H1 (cell line): ENCODE results near the gene CARD11. TPM values are rescaled to one million over a fixed set of nuclear protein-coding genes. Genes with fewer than 3 reads are reported as not detected.

Experiments used
- CHD7 ChIP-seq: fragments of 300-600 bp; sonication (generic); IDR thresholded peaks from 2 replicates; pipeline ENCODE4 v1.7.1; 2012; ENCODE audit warnings: low read length, moderate library complexity, mild to moderate bottlenecking, inconsistent platforms; ENCODE audit not compliant: insufficient replicate concordance
- polyA plus RNA-seq, 7 experiments: library from polyadenylated mRNA; depleted of rRNA in 3 of 7; stranded (reverse) in 5 of 7; unstranded in 2 of 7; fragments of >200 nt in 5 of 7; fragments of 200-250 nt in 2 of 7; gene quantifications; 1 replicate in 5 of 7; 2 replicates in 1 of 7; 4 replicates in 1 of 7; pipeline versions ENCODE4 v1.2.1 to v1.2.3, GENCODE V29; 2011 to 2013; ENCODE audit warnings: missing spikeins in 2 of 7, mixed read lengths in 2 of 7
- total RNA-seq: library from RNA; stranded (reverse); fragmentation: NEBNext Ultra II Directional; extraction: Animal tissue kit (Norgen Biotek cat#: 25700); gene quantifications from 2 replicates; pipeline ENCODE4 v1.2.1, GENCODE V29; 2021

The CARD11 gene
- total and polyA plus RNA-seq, 2 of the 8 experiments (the other 6 are each of a cell fraction or from before 2014, with no cell fraction given): 12.6 to 29.8 TPM

- TF ChIP-seq CHD7: no peak
Measured at GRCh38 chr7:2968176-2968575, 75.5 kb downstream of the CARD11 start (continued).
